NCI-H2171 treated with DMSO at 0.1 percent for 48 hours (cell line): Measurements from ENCODE around the gene ARHGAP9.
A peak's percentile ranks its signal among the peaks of the same experiment; 100 is the strongest.
"Not testable (repeated sequence)": the region's sequence is repeated elsewhere in the genome, so short reads cannot be mapped to it uniquely, and the experiment has no call there.

Experiments used
- DNase-seq: peaks from one replicate; lab custom pipeline; 2025; lab: John Stamatoyannopoulos, UW

The ARHGAP9 gene

GRCh38 chr12:57456737-57457490, 22.8 kb downstream of the ARHGAP9 start:
- DNase-seq, result no peak

- DNase-seq, result peak; percentile 83
Observed at GRCh38 chr12:57456145-57456700, 23.4 kb downstream of the ARHGAP9 start.

GRCh38 chr12:57455374-57456144, 24.1 kb downstream of the ARHGAP9 start:
- DNase-seq, result peak; percentile 84

GRCh38 chr12:57454566-57455373, 24.9 kb downstream of the ARHGAP9 start, which contains the start of gene INHBE:
INHBE (plus strand) TSS chr12:57455307; CDS start chr12:57455537, 230 bp downstream.
- DNase-seq, result peak; percentile 84

- no peak for DNase-seq
Observed at GRCh38 chr12:57454213-57454565, 25.5 kb downstream of the ARHGAP9 start.

GRCh38 chr12:57452937-57453509, 26.6 kb downstream of the ARHGAP9 start:
- peak; percentile 54 for DNase-seq

GRCh38 chr12:57452181-57452936, 27.3 kb downstream of the ARHGAP9 start:
- peak; percentile 81 for DNase-seq

GRCh38 chr12:57451233-57451778, 28.4 kb downstream of the ARHGAP9 start:
- DNase-seq, result no peak

- DNase-seq, result no peak
Observed at GRCh38 chr12:57450057-57450456, 29.6 kb downstream of the ARHGAP9 start.

- DNase-seq, result no peak
Observed at GRCh38 chr12:57449375-57449774, 30.3 kb downstream of the ARHGAP9 start.

GRCh38 chr12:57448669-57449068, 31.0 kb downstream of the ARHGAP9 start:
- no peak for DNase-seq

GRCh38 chr12:57446292-57446960, 33.2 kb downstream of the ARHGAP9 start:
- no peak for DNase-seq

- DNase-seq, result no peak
Observed at GRCh38 chr12:57444744-57445143, 34.9 kb downstream of the ARHGAP9 start.

GRCh38 chr12:57444337-57444736, 35.3 kb downstream of the ARHGAP9 start:
- DNase-seq, result not testable (repeated sequence)

GRCh38 chr12:57441846-57442427, 37.7 kb downstream of the ARHGAP9 start:
- DNase-seq, result no peak

- DNase-seq, result not testable (repeated sequence)
Observed at GRCh38 chr12:57441393-57441792, 38.3 kb downstream of the ARHGAP9 start.

GRCh38 chr12:57439762-57440266, 39.9 kb downstream of the ARHGAP9 start:
- no peak for DNase-seq

- DNase-seq, result no peak
Observed at GRCh38 chr12:57438400-57438799, 41.3 kb downstream of the ARHGAP9 start.

GRCh38 chr12:57435293-57435692, 44.4 kb downstream of the ARHGAP9 start:
- DNase-seq, result peak; percentile 83
